ENCODE data around the gene UBE3D.
"Not testable (repeated sequence)": the region's sequence is repeated elsewhere in the genome, so short reads cannot be mapped to it uniquely, and the experiment has no call there.

UBE3D gene

DNA sequence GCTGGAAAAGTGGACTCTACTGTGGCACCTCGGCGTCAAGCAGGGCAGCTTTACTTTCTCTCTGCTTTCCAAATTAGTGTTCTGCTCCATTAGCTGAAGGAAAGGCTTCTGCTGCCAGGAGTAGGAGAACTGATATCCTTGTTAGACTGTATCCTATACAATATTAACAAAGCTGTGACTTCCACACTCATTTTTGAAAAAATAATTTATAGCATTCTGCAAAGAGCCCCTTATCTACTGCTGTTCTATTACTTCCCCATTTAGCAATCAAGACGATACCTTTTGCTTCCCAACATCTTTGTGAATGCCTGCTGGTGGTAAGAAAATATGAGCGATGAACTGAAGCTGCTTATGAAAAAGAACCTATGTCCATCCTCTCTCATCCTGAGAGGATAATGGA lies 151.1 kb downstream of the UBE3D start:
- DNase-seq (ENCODE audit: low spot score): no peak

DNA sequence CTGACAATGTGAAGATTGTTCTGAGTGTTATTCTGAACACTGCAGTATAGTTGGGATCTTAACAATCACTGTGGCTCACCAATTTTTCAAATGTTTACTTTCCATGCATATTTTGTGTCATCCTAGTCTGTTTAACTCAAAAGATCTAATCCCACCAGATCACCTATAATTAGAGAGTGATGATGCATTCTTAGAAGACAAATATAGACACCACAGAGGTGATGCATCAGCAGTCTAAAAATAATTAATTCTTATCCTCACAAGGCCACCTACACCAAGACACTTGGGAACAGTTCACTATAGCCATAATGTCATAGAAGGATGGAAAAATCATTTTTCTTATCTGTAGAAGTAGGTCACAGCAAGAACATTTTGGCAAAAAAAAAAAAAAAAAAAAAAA lies 154.8 kb downstream of the UBE3D start:
- no peak for DNase-seq (ENCODE audit: low spot score)

DNA sequence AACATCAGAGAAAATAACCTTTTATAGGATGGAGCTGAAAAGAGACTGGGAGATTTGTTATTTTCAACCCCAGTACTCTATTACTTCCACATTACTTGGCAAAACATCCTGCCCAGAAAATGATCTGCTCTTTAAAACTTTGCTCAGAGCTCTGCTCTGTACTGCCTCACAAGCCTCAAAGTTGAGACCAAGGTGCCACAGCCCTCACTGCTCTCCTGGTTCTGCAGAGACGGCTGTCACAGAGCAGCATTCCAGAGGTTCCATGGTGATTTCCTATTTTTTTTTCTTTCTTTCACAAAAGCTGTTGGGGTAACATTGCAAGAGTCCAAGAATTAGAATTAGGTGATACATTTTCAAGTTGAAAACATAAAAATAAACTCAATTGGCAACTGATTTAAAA lies 155.2 kb downstream of the UBE3D start:
- no peak for DNase-seq (ENCODE audit: low spot score)

- no peak for DNase-seq (ENCODE audit: low spot score)
Observed at GRCh38 chr6:82909551-82909950, 156.1 kb downstream of the UBE3D start.

DNA sequence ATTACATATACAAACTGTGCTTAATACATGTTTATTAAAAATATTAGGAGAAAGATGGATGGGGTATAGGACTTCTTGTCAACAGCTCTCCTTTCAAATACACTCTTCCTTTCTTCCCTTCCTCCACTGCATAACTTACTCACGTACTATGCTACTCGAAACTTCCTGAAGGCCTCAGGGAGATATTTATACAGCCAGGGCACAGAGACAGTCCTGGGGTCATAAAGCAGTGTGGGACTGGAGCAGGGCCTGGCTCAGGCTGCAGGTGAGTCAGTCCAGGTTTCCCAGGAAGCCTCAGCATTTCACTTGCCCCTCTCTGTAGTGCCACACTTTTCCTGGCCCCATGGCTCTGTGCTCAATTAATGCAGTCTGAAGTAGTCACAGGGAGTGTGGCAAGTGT lies 157.0 kb downstream of the UBE3D start:
- DNase-seq (ENCODE audit: low spot score): no peak

DNA sequence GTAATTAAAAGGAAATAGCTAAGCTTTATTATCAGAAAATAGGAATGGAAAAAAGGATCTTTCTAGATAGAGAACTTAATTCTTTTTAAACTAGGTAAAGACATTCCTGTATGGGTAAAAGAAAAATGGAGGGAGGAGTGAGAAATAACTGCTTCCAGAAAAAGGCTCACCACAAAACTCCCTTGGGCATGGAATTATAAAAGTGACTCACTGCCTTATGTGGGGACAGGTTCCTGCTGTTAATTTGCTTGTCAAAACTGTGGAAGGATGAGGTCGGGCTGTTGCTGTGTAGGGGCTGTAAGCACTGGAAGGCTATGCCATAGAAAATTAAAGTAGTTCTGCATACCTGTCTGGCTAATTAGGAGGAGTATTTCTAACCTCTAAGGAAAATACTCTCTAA lies 158.7 kb downstream of the UBE3D start:
- DNase-seq (ENCODE audit: low spot score): no peak

DNA sequence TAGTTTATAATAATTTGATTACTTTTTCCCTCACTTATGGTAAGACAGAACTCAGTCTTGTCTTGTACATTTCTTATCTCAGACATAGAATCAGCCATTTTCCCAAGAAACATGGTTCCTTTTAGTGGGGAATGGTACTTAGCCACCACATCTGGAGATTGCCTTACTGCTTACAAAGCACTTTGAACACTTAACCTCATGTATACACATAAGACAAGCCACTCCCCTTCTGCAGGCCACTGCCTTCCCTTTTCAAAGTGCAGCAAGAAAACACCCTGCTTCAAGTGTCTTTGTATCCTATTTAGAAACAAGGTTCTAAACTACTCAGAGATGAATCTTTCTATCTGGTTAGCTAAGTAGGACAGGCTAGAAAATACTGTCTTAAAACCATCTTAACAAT lies 159.2 kb downstream of the UBE3D start:
- no peak for DNase-seq (ENCODE audit: low spot score)

- DNase-seq (ENCODE audit: low spot score): no peak
Observed at GRCh38 chr6:82904860-82905259, 160.8 kb downstream of the UBE3D start.

GRCh38 chr6:82904257-82904656 lies 161.4 kb downstream of the UBE3D start:
- DNase-seq (ENCODE audit: low spot score): no peak

GRCh38 chr6:82902290-82902689 lies 163.4 kb downstream of the UBE3D start:
- DNase-seq (ENCODE audit: low spot score): no peak

DNA sequence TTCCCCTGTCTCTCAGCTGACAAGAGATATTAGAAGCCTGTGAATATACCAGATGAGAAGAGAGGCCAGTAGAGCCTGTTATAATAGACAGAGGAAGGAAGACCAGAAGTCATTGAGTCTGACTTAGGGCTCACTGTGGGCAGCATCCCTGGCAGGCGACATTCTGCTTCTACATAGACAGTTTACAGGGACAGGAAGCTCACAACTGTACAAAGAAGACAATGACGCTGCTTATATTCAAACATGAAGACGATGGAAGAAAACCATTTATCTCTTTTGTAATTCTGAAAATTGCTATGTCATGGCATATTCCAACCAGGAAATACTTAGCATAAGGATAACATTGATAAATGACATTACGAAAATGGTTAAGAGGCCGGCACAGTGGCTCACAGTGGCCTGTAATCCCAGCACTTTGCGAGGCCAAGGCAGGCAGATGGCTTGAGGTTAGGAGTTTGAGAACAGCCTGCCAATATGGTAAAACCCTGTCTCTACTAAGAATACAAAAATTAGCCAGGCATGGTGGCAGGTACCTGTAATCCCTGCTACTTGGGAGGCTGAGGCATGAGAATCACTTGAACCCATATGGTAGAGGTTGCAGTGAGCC lies 170.9 kb downstream of the UBE3D start:
- DNase-seq (ENCODE audit: low spot score): no peak

DNA sequence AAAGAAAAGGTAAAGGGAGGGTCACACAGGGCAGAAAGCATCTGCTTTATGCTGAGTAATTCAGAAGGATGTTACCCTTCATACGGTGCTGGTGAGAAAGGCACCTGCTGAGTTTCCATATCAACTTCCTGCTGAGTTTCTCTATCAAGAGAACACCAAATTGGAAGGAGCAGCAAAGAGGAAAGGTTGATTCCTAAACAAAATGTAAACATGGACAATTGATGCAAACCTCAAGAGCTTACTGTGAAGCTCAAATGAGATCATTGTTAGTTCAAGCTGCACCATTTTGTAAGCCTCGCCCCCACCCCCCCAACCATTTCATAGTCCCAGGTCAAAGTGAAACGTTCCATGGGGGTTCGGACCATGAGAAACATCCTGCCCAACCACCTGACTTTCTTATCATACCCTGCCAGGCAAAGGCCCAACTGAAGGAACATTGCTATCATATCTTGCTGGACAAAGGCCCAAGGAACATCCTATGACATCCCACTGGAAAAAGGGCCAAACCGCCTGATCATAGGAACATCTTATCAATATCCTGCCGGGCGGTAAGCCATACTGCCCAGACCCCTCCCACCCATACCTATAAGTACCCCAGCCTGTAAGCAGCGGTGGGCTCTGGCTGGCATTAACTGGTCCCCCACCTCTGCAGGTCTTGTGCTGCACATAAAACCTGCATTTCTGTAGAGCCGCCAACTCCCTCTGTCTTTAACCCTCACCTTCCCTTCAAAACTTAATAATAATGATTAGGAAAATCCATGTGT lies 171.6 kb downstream of the UBE3D start:
- DNase-seq (ENCODE audit: low spot score): no peak

DNA sequence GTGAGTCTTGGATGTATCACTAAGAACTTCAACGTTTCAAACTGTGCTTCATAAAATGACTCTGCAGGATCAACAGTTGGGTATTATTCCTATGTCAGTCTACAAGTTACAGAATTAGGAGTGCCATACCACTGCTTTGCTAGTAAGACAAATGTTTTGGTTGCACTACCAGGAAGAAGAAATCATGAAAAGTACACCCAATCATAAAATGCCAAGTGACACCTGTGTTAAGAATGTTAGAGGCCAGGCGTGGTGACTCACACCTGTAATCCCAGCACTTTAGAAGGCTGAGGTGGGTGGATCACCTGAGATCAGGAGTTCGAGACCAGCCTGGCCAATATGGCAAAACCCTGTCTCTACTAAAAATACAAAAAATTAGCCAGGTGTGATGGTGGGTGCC lies 174.1 kb downstream of the UBE3D start:
- DNase-seq (ENCODE audit: low spot score): not testable (repeated sequence)

- DNase-seq (ENCODE audit: low spot score): no peak
Observed at GRCh38 chr6:82891076-82891475, 174.6 kb downstream of the UBE3D start.

- DNase-seq (ENCODE audit: low spot score): no peak
Observed at GRCh38 chr6:82890240-82890639, 175.4 kb downstream of the UBE3D start.

DNA sequence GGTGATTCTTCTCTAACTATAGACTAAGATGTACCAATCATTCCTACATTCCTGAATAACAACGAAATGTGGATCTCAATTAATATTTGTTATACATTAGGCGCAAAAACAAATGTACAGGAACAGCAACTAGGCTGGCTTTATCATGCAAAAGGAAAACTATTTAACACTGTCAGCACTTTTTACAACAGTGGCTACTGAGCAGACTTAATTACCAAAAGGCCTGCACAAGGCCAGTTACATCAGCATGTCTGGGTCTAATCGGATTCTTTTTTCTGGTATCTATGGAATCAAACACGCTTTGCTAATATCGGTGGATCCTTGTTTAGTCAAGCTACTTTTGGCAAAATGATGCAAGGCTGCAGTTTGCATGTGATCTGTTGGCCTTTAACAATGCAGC lies 176.5 kb downstream of the UBE3D start:
- no peak for DNase-seq (ENCODE audit: low spot score)

DNA sequence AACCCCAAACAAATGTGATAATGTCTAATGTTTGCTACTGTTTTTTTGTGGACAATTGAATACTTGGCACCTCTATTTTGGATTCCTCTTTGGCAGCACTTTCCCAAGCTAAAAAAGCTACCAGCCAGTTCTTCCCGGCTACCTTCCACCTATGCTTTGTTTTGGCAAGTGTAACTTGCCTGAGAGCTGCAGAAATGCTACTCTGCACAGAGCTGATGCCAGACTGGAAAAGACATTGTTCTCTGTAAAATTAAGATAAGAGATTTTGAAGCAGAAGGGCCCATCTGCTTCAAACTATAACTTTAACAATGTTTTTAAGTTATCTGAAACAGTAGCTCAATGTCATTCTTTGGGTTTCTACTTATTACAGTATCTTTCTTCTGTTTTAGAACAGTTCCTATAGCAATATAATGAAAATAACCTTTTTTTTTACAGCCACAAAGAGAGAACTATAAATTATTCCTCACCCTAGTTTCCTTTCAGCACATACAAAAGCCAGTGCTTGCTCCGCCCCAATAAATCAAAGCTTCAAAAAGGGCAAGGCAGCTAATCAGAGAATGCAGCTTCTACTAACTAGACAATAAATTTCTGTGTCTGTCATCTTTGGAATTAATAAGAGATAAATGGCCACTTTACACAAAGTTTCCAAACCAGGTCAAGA lies 183.1 kb downstream of the UBE3D start:
- no peak for DNase-seq (ENCODE audit: low spot score)

- no peak for DNase-seq (ENCODE audit: low spot score)
Observed at GRCh38 chr6:82881519-82881918, 184.1 kb downstream of the UBE3D start.

DNA sequence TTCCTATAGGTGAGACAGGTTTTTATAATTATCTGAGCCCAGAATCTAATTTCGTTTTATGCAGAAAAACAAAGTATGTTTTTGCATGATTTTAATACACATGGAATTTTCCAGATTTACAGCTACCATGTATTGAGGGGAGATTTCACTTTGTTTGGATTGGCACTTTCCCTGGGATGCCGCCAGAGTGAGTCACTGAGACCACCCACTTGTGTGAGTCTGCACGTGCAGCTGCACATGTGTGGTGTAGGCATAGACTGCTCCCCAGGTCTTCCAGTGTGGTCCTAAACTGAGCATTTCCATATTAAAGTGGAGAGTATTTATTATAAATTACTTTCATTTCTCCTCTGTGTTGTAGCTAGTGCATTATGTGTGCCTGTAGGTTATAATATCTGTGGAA lies 186.8 kb downstream of the UBE3D start:
- DNase-seq (ENCODE audit: low spot score): no peak

DNA sequence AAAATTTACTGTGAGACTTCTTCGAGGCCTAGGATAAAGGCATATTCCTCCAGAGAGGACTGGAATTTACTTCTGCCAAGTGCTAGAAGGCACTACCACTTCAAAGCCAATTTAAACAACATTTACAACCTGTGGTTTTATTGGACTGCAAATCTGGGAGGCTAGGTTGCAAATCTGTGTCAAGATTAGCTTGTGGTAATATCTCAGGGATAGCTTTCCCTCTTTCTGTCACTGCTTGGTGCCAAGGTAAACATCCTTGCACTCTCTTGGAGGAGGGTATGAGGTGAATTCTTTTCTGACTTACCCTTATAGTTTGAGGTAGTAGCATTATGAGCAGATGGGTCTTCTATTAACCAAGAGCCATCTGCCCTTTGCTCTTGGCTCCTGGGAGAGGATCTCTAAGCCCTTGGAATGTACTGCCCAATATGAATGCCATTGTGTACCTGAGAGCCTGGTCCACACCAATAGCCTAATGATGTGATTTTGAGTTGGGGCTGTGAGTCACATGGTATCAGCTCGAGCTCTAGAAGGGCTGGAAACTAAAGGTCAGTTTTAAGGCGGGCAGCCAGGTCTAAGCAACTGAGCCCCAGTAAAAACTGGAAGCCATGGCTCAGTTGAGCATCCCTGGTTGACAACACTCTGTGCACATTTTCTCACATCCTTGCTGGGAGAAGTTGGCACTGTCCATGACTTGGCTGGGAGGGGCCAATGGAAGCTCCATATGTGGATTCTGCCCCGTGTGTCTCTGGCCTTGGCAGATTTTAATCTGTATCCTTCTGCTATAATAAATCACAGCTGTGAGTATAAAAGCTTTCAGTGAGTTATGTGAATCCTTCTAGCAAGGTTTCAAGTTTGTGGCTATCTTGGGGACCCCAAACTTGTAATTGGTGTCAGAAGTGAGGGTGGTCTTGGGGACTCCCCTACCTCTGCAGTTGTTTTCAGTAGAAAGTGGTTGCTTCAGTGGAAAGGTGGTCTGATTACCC lies 188.1 kb downstream of the UBE3D start:
- DNase-seq (ENCODE audit: low spot score): no peak

DNA sequence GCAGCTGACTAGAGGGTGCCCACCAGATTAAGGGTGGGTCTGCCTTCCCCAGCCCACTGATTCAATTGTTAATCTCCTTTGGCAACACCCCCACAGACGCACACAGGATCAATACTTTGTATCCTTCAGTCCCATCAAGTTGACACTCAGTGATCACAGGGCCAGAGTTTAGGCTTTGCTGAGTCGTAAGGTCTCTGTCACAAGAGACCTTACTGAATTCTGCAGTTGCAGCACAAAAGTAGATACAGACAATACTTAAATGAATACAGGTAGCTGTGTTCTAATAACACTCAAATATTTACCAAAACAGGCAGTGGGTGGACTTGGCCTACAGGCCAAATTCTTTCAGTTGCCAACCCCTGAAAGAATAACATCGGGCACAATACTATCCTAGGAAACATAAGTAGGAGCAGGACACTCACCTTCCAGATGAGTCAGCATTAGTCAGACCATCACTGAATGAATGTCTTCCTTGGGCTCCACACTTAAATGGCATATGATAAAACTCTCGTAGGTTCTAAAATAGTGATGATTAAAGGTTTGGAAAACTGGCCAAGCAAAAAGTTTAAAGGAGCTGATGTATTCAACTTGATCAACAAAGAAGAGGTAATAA lies 190.0 kb downstream of the UBE3D start:
- DNase-seq (ENCODE audit: low spot score): no peak

GRCh38 chr6:82874867-82875266 lies 190.8 kb downstream of the UBE3D start:
- DNase-seq (ENCODE audit: low spot score): no peak
